ENCODE results near the gene SIMC1. TPM values are rescaled to one million over a fixed set of nuclear protein-coding genes. Genes with fewer than 3 reads are reported as not detected.

SIMC1 gene
- total and polyA plus RNA-seq, 2 donors (not counting 3 experiments of a cell fraction or from before 2014, with no cell fraction given) = 9.0 to 16.2 TPM

GRCh38 chr5:176201811-176202210 lies 36.4 kb upstream of the SIMC1 start:
- Histone ChIP-seq H3K4me1 (ENCODE audit: control insufficient read depth, extremely low read depth, insufficient read depth, low read length) (no peaks in the 10 kb centered on the region), H3K9me1 (replicated peaks; ENCODE audit: control insufficient read depth, extremely low read depth, insufficient read depth, low read length) (no peaks in the 10 kb centered on the region), H3K4me2 (ENCODE audit: insufficient read depth, low read length) (no peak overlapping the region), H3K27ac (ENCODE audit: insufficient read depth, low read depth, low read length) (no peak overlapping the region), H3K9ac (replicated peaks; ENCODE audit: extremely low read depth, insufficient read depth, low read length) (no peak overlapping the region), H3K36me3 (ENCODE audit: control insufficient read depth in 2 of 2, extremely low read depth in 1 of 2, insufficient read depth in 2 of 2, low read length in 2 of 2) (no peaks in the 10 kb centered on the region), H3K4me3 (replicated peaks in 1 of 3; ENCODE audit: insufficient read depth in 1 of 3, low read depth in 1 of 3, low read length in 3 of 3) (no peak overlapping the region), H3K9me3 (replicated peaks; ENCODE audit: control insufficient read depth, insufficient read depth, low read length) (no peaks in the 10 kb centered on the region), H4K20me1 (replicated peaks; ENCODE audit: control insufficient read depth, extremely low read depth, insufficient read depth, low read length) (no peaks in the 10 kb centered on the region), H3K27me3 (ENCODE audit: control insufficient read depth in 2 of 2, insufficient read depth in 2 of 2, low read length in 2 of 2) (peaks cover 0 to 4% of the 10 kb centered on the region in 2 experiments), H3K79me2 (ENCODE audit: control insufficient read depth, insufficient read depth, low read length) (no peaks in the 10 kb centered on the region), H2AFZ (ENCODE audit: low read depth, low read length) (no peak overlapping the region)
- DNase-seq (ENCODE audit: low read depth, low spot score) = no peak
- dilution Hi-C loops (cut with MboI; ENCODE audit: extremely low pct_ligation_motif_present, low sequenced_read_pairs) (no loop called here), intact Hi-C loops (cut with micrococcal nuclease) (no loop called here)
- FAIRE-seq = no peak
- ChIA-PET POLR2A (no interaction called here), CTCF (no interaction called here)
- BruUV-seq (replicated peaks) = no TSS peak
- TF ChIP-seq MAX (IDR thresholded peaks at IDR 0.05; ENCODE audit: insufficient read depth, insufficient read length) (no peak), CTCF (IDR thresholded peaks at IDR 0.05; ENCODE audit: extremely low read depth in 1 of 2, insufficient read depth in 1 of 2, low read depth in 1 of 2, low read length in 2 of 2) (no peak), FOS (IDR thresholded peaks at IDR 0.05; ENCODE audit: borderline replicate concordance, insufficient read depth, low read length) (no peak), EZH2 (IDR thresholded peaks at IDR 0.05; ENCODE audit: borderline replicate concordance, low read depth, low read length, severe bottlenecking) (no peak), POLR2A (IDR thresholded peaks at IDR 0.05; ENCODE audit: low read depth, low read length) (no peak), JUN (IDR thresholded peaks at IDR 0.05; ENCODE audit: borderline replicate concordance, insufficient read depth, insufficient read length, low read depth) (no peak), GATA2 (IDR thresholded peaks at IDR 0.05; ENCODE audit: insufficient read depth, insufficient read length, low read depth, low read length) (no peak), POLR2AphosphoS5 (IDR thresholded peaks at IDR 0.05; ENCODE audit: insufficient read depth, low read depth, low read length) (no peak), MYC (IDR thresholded peaks at IDR 0.05; ENCODE audit: low read depth, low read length) (no peak)

Data from endothelial cell of umbilical vein (primary cell).